H9 (cell line): ENCODE measurements around the gene NINJ1. TPM values are rescaled to one million over a fixed set of nuclear protein-coding genes. Genes with fewer than 3 reads are reported as not detected.

Source experiments
- DNase-seq: peaks from one replicate; pipeline ENCODE4 v3.0.0-alpha.2; 2017
- H2AFZ ChIP-seq: one replicate; pipeline ENCODE4 v1.6.1; 2013; ENCODE audit warnings: mild to moderate bottlenecking, low read length, control low read depth, moderate library complexity
- H2AK5ac ChIP-seq: 2 replicates; pipeline ENCODE4 v1.6.1; 2013; ENCODE audit warnings: low read length, control low read depth, mixed read lengths; ENCODE audit not compliant: insufficient read length
- H2BK120ac ChIP-seq: one replicate; pipeline ENCODE4 v1.6.1; 2013; ENCODE audit warnings: low read depth, mild to moderate bottlenecking, low read length, control low read depth, inconsistent platforms; ENCODE audit not compliant: poor library complexity, severe bottlenecking
- H2BK12ac ChIP-seq: 2 replicates; pipeline ENCODE4 v1.6.1; 2013; ENCODE audit warnings: low read length, control low read depth, mixed read lengths, low read depth; ENCODE audit not compliant: insufficient read length
- H2BK15ac ChIP-seq: 2 replicates; pipeline ENCODE4 v1.6.1; 2013; ENCODE audit warnings: low read depth, low read length, control low read depth
- H2BK20ac ChIP-seq: one replicate; pipeline ENCODE4 v1.6.1; 2013; ENCODE audit warnings: low read depth, mild to moderate bottlenecking, low read length, control low read depth, inconsistent platforms; ENCODE audit not compliant: poor library complexity, severe bottlenecking
- H2BK5ac ChIP-seq: 2 replicates; pipeline ENCODE4 v1.6.1; 2013; ENCODE audit warnings: low read length, control low read depth, mixed read lengths; ENCODE audit not compliant: insufficient read length
- H3K14ac ChIP-seq: 2 replicates; pipeline ENCODE4 v1.6.1; 2013; ENCODE audit warnings: low read length, control low read depth; ENCODE audit not compliant: insufficient read depth
- H3K18ac ChIP-seq: 2 replicates; pipeline ENCODE4 v1.6.1; 2013; ENCODE audit warnings: low read depth, mild to moderate bottlenecking, mixed read lengths, low read length, control low read depth; ENCODE audit not compliant: insufficient read length
- H3K23ac ChIP-seq: 2 replicates; pipeline ENCODE4 v1.6.1; 2013; ENCODE audit warnings: low read length, control low read depth, mixed read lengths, low read depth; ENCODE audit not compliant: insufficient read length
- H3K23me2 ChIP-seq: 2 replicates; pipeline ENCODE4 v1.6.1; 2013; ENCODE audit warnings: low read depth, mild to moderate bottlenecking, mixed read lengths, low read length, control low read depth; ENCODE audit not compliant: insufficient read length, poor library complexity, severe bottlenecking
- H3K27ac ChIP-seq: 2 replicates; pipeline ENCODE4 v1.5.1; 2013; ENCODE audit warnings: low read length, control low read depth, mixed read lengths, low read depth; ENCODE audit not compliant: insufficient read length
- H3K27me3 ChIP-seq: 2 replicates; pipeline ENCODE4 v1.6.1; 2013; ENCODE audit warnings: low read length, control low read depth, inconsistent platforms; ENCODE audit not compliant: insufficient read depth
- H3K4ac ChIP-seq: 2 replicates; pipeline ENCODE4 v1.6.1; 2013; ENCODE audit warnings: low read depth, mild to moderate bottlenecking, control low read depth, inconsistent platforms, low read length, moderate library complexity
- H3K4me1 ChIP-seq: 2 replicates; pipeline ENCODE4 v1.6.1; 2013; ENCODE audit warnings: low read length, control low read depth, inconsistent platforms; ENCODE audit not compliant: insufficient read depth
- H3K4me2 ChIP-seq: 2 replicates; pipeline ENCODE4 v1.6.1; 2013; ENCODE audit warnings: low read length, control low read depth, mixed read lengths; ENCODE audit not compliant: insufficient read length, insufficient read depth
- H3K56ac ChIP-seq: 2 replicates; pipeline ENCODE4 v1.6.1; 2013; ENCODE audit warnings: low read depth, mild to moderate bottlenecking, mixed read lengths, low read length, control low read depth; ENCODE audit not compliant: insufficient read length
- H3K79me1 ChIP-seq: 2 replicates; pipeline ENCODE4 v1.6.1; 2013; ENCODE audit warnings: low read depth, mild to moderate bottlenecking, moderate library complexity, low read length, control low read depth, inconsistent platforms; ENCODE audit not compliant: insufficient read depth, poor library complexity, severe bottlenecking
- H3K79me2 ChIP-seq: 2 replicates; pipeline ENCODE4 v1.6.1; 2013; ENCODE audit warnings: low read length, control low read depth, inconsistent platforms; ENCODE audit not compliant: insufficient read depth
- H3K9ac ChIP-seq: 2 replicates; pipeline ENCODE4 v1.6.1; 2013; ENCODE audit warnings: low read length, control low read depth, mixed read lengths; ENCODE audit not compliant: insufficient read length; ENCODE audit errors: extremely low read depth
- H3K9me3 ChIP-seq: one replicate; pipeline ENCODE4 v1.6.1; 2013; ENCODE audit warnings: low read depth, low read length, inconsistent platforms; ENCODE audit not compliant: control insufficient read depth
- H3T11ph ChIP-seq: one replicate; pipeline ENCODE4 v1.6.1; 2013; ENCODE audit warnings: mild to moderate bottlenecking, low read length, control low read depth, inconsistent platforms
- H4K20me1 ChIP-seq: one replicate; pipeline ENCODE4 v1.6.1; 2013; ENCODE audit not compliant: control insufficient read depth, insufficient read length, insufficient read depth
- H4K5ac ChIP-seq: 2 replicates; pipeline ENCODE4 v1.6.1; 2013; ENCODE audit warnings: low read depth, mild to moderate bottlenecking, mixed read lengths, low read length, control low read depth; ENCODE audit not compliant: insufficient read length
- H4K8ac ChIP-seq: replicated peaks from 2 replicates; pipeline ENCODE4 v1.6.1; 2013; ENCODE audit warnings: low read length, control low read depth, mixed read lengths, low read depth; ENCODE audit not compliant: insufficient read length
- H4K91ac ChIP-seq: 2 replicates; pipeline ENCODE4 v1.6.1; 2013; ENCODE audit warnings: low read depth, mild to moderate bottlenecking, moderate library complexity, mixed read lengths, low read length, control low read depth; ENCODE audit not compliant: insufficient read length
- H3K27ac Mint-ChIP-seq, 3 experiments: 2 replicates in 2 of 3; 3 replicates in 1 of 3; pipeline ENCODE4 v1.8.0; 2020 to 2021; ENCODE audit warnings: mixed read lengths in 3 of 3, mild to moderate bottlenecking in 1 of 3, moderate library complexity in 1 of 3
- H3K27me3 Mint-ChIP-seq: 2 replicates; pipeline ENCODE4 v1.8.0; 2021; ENCODE audit warnings: low read depth, mild to moderate bottlenecking, moderate library complexity, mixed read lengths
- H3K36me3 Mint-ChIP-seq, 3 experiments: 2 replicates in 2 of 3; 3 replicates in 1 of 3; pipeline ENCODE4 v1.8.0; 2020 to 2021; ENCODE audit warnings: low read depth in 3 of 3, mixed read lengths in 3 of 3; ENCODE audit not compliant: insufficient read depth in 1 of 3
- H3K4me1 Mint-ChIP-seq, 2 experiments: 2 replicates each; pipeline ENCODE4 v1.8.0; 2020; ENCODE audit warnings: mixed read lengths in 2 of 2
- H3K4me3 Mint-ChIP-seq, 2 experiments: 2 replicates in 1 of 2; 3 replicates in 1 of 2; pipeline ENCODE4 v1.8.0; 2020 to 2021; ENCODE audit warnings: mild to moderate bottlenecking in 2 of 2, mixed read lengths in 2 of 2, moderate library complexity in 1 of 2
- H3K9me3 Mint-ChIP-seq, 2 experiments: 2 replicates in 1 of 2; 3 replicates in 1 of 2; pipeline ENCODE4 v1.8.0; 2020; ENCODE audit warnings: mild to moderate bottlenecking in 2 of 2, mixed read lengths in 2 of 2, moderate library complexity in 1 of 2
- CTCF ChIP-seq: fragments of 200-600 bp; sonication (generic); conservative IDR thresholded peaks from 3 replicates; pipeline ENCODE4 v1.8.0; 2021; ENCODE audit warnings: antibody characterized with exemption, mild to moderate bottlenecking
- WGBS: extraction: QIAGEN DNeasy Blood & Tissue Kit; methylation state at CpG from one replicate; pipeline ENCODE4 v1.1.7; 2013; ENCODE audit warnings: missing lambda C conversion rate, low lambda C conversion rate, mixed read lengths; ENCODE audit not compliant: insufficient read length; ENCODE audit errors: extremely low coverage; 5-methylcytosine and 5-hydroxymethylcytosine counted together
- total RNA-seq: library from RNA; stranded (reverse); gene quantifications from 2 replicates; pipeline ENCODE4 v1.2.1, GENCODE V29; 2021

Gene NINJ1
- total RNA-seq, 1 experiment from 2014 or later, result 28.9 TPM

GRCh38 chr9:93130861-93131481 lies 3.1 kb downstream of the NINJ1 start:
- Histone ChIP-seq H3K4me1 (no peaks in the 10 kb centered on the region; the same call in 1 of the 2 replicates), H4K8ac (no peak overlapping the region), H3K23ac (no peak overlapping the region), H3K9me3 (no peaks in the 10 kb centered on the region), H2BK12ac (no peak overlapping the region), H3K56ac (no peak overlapping the region), H3K4me2 (no peak overlapping the region), H4K5ac (no peak overlapping the region), H3K27me3 (peaks cover 5% of the 10 kb centered on the region; the same call in 1 of the 2 replicates), H3K18ac (no peak overlapping the region), H2BK20ac (no peak overlapping the region), H3K23me2 (no peaks in the 10 kb centered on the region), H2AFZ (no peak overlapping the region), H4K20me1 (no peaks in the 10 kb centered on the region), H3K27ac (no peak overlapping the region), H3K14ac (no peak overlapping the region), H3K4ac (no peak overlapping the region), H3K9ac (no peak overlapping the region), H4K91ac (no peak overlapping the region), H2BK5ac (no peak overlapping the region), H2AK5ac (no peak overlapping the region), H2BK120ac (no peak overlapping the region), H3K79me1 (no peaks in the 10 kb centered on the region), H3T11ph (no peak overlapping the region), H2BK15ac (no peak overlapping the region), H3K79me2 (no peaks in the 10 kb centered on the region)
- no peaks in the 10 kb centered on the region for H3K9me3 Mint-ChIP-seq
- peaks cover 25 to 44% of the 10 kb centered on the region in 2 experiments for H3K4me1 Mint-ChIP-seq
- H3K36me3 Mint-ChIP-seq, result peaks cover 0 to 4% (median under 1%) of the 10 kb centered on the region in 3 experiments; a peak in 4 of 7 replicates
- peaks cover 16% of the 10 kb centered on the region for H3K27me3 Mint-ChIP-seq
- H3K27ac Mint-ChIP-seq, result no peak overlapping the region; a peak in 1 of 7 replicates
- DNase-seq, result no peak
- no CpG with 5 or more reads among the region's 15 CpGs for WGBS
- H3K4me3 Mint-ChIP-seq, result no peak overlapping the region
- no peak for TF ChIP-seq CTCF
